ENCODE results near the gene CAPNS1. TPM values are rescaled to one million over a fixed set of nuclear protein-coding genes. Genes with fewer than 3 reads are reported as not detected.

CAPNS1 gene
- 100 to 1,000 TPM; 449 to 519 TPM for total RNA-seq

- peaks cover 27% of the 10 kb centered on the region for H3K36me3 Mint-ChIP-seq (ENCODE audit: low read depth)
- ChIA-PET CTCF (interaction anchor here (0.9 to 2.9 kb wide), 4 partner anchors 10 to 34 kb away, joined by 3 to 12 read pairs (median 7); no protein-coding TSS in a partner anchor), POLR2A (interaction anchor here (0.6 to 1.1 kb wide), 2 partner anchors 11 to 72 kb away, joined by 3 to 4 read pairs; no protein-coding TSS in a partner anchor)
- no peaks in the 10 kb centered on the region for H3K27me3 Mint-ChIP-seq
- H3K4me1 Mint-ChIP-seq = peaks cover 35% of the 10 kb centered on the region
- H3K4me3 Mint-ChIP-seq = peak within 1 kb of the TSS; percentile 88
- DNase-seq = peak; percentile 91
- no peaks in the 10 kb centered on the region for H3K9me3 Mint-ChIP-seq
- H3K27ac Mint-ChIP-seq = peak within 1 kb of the TSS; percentile 95
Measured at GRCh38 chr19:36139473-36140303, at the start of gene CAPNS1. Gene CAPNS1, plus strand, starts transcription at chr19:36140066. Its CDS starts 946 bp downstream, at chr19:36141012.

- POLR2A ChIA-PET = no interaction called here
- Mint-ChIP-seq H3K4me1 (peaks cover 10% of the 10 kb centered on the region), H3K4me3 (no peak overlapping the region), H3K27ac (no peak overlapping the region), H3K9me3 (no peaks in the 10 kb centered on the region), H3K36me3 (ENCODE audit: low read depth) (peaks cover 46% of the 10 kb centered on the region), H3K27me3 (no peaks in the 10 kb centered on the region)
- CTCF ChIA-PET = interaction anchor here (0.8 kb wide), 1 partner anchor 24 kb away, joined by 3 read pairs; no protein-coding TSS in a partner anchor
- DNase-seq = no peak
Measured at GRCh38 chr19:36090910-36091695, 48.8 kb upstream of the CAPNS1 start.

GRCh38 chr19:36092566-36092965, 47.3 kb upstream of the CAPNS1 start:
- peaks cover 46% of the 10 kb centered on the region for H3K36me3 Mint-ChIP-seq (ENCODE audit: low read depth)
- no peaks in the 10 kb centered on the region for H3K27me3 Mint-ChIP-seq
- peaks cover 10% of the 10 kb centered on the region for H3K4me1 Mint-ChIP-seq
- H3K9me3 Mint-ChIP-seq = no peaks in the 10 kb centered on the region
- CTCF ChIA-PET = no interaction called here
- peak overlapping the region; percentile 54 for H3K27ac Mint-ChIP-seq
- H3K4me3 Mint-ChIP-seq = no peak overlapping the region
- no peak for DNase-seq
- POLR2A ChIA-PET = no interaction called here

GRCh38 chr19:36093146-36093662, 46.7 kb upstream of the CAPNS1 start:
- Mint-ChIP-seq H3K36me3 (ENCODE audit: low read depth) (peaks cover 46% of the 10 kb centered on the region), H3K9me3 (no peaks in the 10 kb centered on the region), H3K4me3 (no peak overlapping the region), H3K4me1 (peaks cover 10% of the 10 kb centered on the region), H3K27ac (no peak overlapping the region), H3K27me3 (no peaks in the 10 kb centered on the region)
- ChIA-PET POLR2A (no interaction called here), CTCF (no interaction called here)
- DNase-seq = no peak

GRCh38 chr19:36093687-36094086, 46.2 kb upstream of the CAPNS1 start:
- POLR2A ChIA-PET = no interaction called here
- Mint-ChIP-seq H3K9me3 (no peaks in the 10 kb centered on the region), H3K4me3 (no peak overlapping the region)

GRCh38 chr19:36097036-36097435, 42.8 kb upstream of the CAPNS1 start:
- Mint-ChIP-seq H3K4me3 (no peak overlapping the region), H3K9me3 (no peaks in the 10 kb centered on the region), H3K27ac (no peak overlapping the region), H3K36me3 (ENCODE audit: low read depth) (peaks cover 33% of the 10 kb centered on the region), H3K27me3 (no peaks in the 10 kb centered on the region), H3K4me1 (peaks cover 10% of the 10 kb centered on the region)
- no peak for DNase-seq
- ChIA-PET POLR2A (no interaction called here), CTCF (no interaction called here)

More at GRCh38 chr19:36093687-36094086, 46.2 kb upstream of the CAPNS1 start:
- no peak for DNase-seq
- peaks cover 10% of the 10 kb centered on the region for H3K4me1 Mint-ChIP-seq
- no peak overlapping the region for H3K27ac Mint-ChIP-seq
- no peaks in the 10 kb centered on the region for H3K27me3 Mint-ChIP-seq
- CTCF ChIA-PET = no interaction called here
- peaks cover 47% of the 10 kb centered on the region for H3K36me3 Mint-ChIP-seq (ENCODE audit: low read depth)

- no peaks in the 10 kb centered on the region for H3K4me1 Mint-ChIP-seq
- ChIA-PET POLR2A (no interaction called here), CTCF (interaction anchor here (0.6 to 2.6 kb wide), 3 partner anchors 29 to 64 kb away, joined by 3 to 7 read pairs (median 3); no protein-coding TSS in a partner anchor)
- no peaks in the 10 kb centered on the region for H3K27me3 Mint-ChIP-seq
- no peak overlapping the region for H3K4me3 Mint-ChIP-seq
- H3K36me3 Mint-ChIP-seq (ENCODE audit: low read depth) = peaks cover 35% of the 10 kb centered on the region
- no peaks in the 10 kb centered on the region for H3K9me3 Mint-ChIP-seq
- no peak for DNase-seq
- H3K27ac Mint-ChIP-seq = peak overlapping the region; percentile 50
Measured at GRCh38 chr19:36099166-36099785, 40.6 kb upstream of the CAPNS1 start.

- Mint-ChIP-seq H3K9me3 (no peaks in the 10 kb centered on the region), H3K4me3 (no peak overlapping the region), H3K27ac (peak overlapping the region; percentile 36), H3K27me3 (no peaks in the 10 kb centered on the region), H3K36me3 (ENCODE audit: low read depth) (peaks cover 29% of the 10 kb centered on the region), H3K4me1 (no peaks in the 10 kb centered on the region)
- CTCF ChIA-PET = interaction anchor here (2.6 kb wide), 1 partner anchor 39 kb away, joined by 7 read pairs; no protein-coding TSS in a partner anchor
- POLR2A ChIA-PET = no interaction called here
- DNase-seq = no peak
Measured at GRCh38 chr19:36100476-36100875, 39.4 kb upstream of the CAPNS1 start.

- no peak for DNase-seq
- ChIA-PET POLR2A (no interaction called here), CTCF (interaction anchor here (2.6 kb wide), 1 partner anchor 41 kb away, joined by 7 read pairs; no protein-coding TSS in a partner anchor)
- Mint-ChIP-seq H3K4me3 (no peak overlapping the region), H3K27ac (no peak overlapping the region), H3K9me3 (no peaks in the 10 kb centered on the region), H3K27me3 (no peaks in the 10 kb centered on the region), H3K36me3 (ENCODE audit: low read depth) (peaks cover 34% of the 10 kb centered on the region), H3K4me1 (no peaks in the 10 kb centered on the region)
Measured at GRCh38 chr19:36101550-36102327, 38.1 kb upstream of the CAPNS1 start.

GRCh38 chr19:36103040-36103626, 36.7 kb upstream of the CAPNS1 start:
- Mint-ChIP-seq H3K36me3 (ENCODE audit: low read depth) (peaks cover 30% of the 10 kb centered on the region), H3K4me1 (no peaks in the 10 kb centered on the region), H3K27ac (no peak overlapping the region), H3K9me3 (no peaks in the 10 kb centered on the region), H3K27me3 (no peaks in the 10 kb centered on the region), H3K4me3 (no peak overlapping the region)
- DNase-seq = no peak
- ChIA-PET CTCF (interaction anchor here (1.1 to 1.8 kb wide), 3 partner anchors 12 to 444 kb away, joined by 3 to 9 read pairs (median 3); partner anchors contain the start of genes POLR2I and TBCB), POLR2A (no interaction called here)

- Mint-ChIP-seq H3K4me1 (no peaks in the 10 kb centered on the region), H3K9me3 (no peaks in the 10 kb centered on the region), H3K27me3 (no peaks in the 10 kb centered on the region), H3K4me3 (no peak overlapping the region), H3K36me3 (ENCODE audit: low read depth) (peaks cover 25% of the 10 kb centered on the region), H3K27ac (no peak overlapping the region)
- no peak for DNase-seq
- POLR2A ChIA-PET = no interaction called here
- CTCF ChIA-PET = interaction anchor here (1.0 to 1.8 kb wide), 4 partner anchors 11 to 445 kb away, joined by 3 to 9 read pairs (median 4); partner anchors contain the start of genes POLR2I and TBCB
Measured at GRCh38 chr19:36103842-36104552, 35.9 kb upstream of the CAPNS1 start.

Measured in activated CD4-positive, alpha-beta T cell treated with anti-CD3 and anti-CD28 coated beads, Interleukin-2, amount 10 ng/mL, durations not matched to agents 7 days and 5 days (primary cell).